IMR-90 (cell line): ENCODE results near the gene VAT1L. TPM values are rescaled to one million over a fixed set of nuclear protein-coding genes. Genes with fewer than 3 reads are reported as not detected.

Experiments
- ATAC-seq: fragments of 200-7000 bp; cut with Tn5 transposase; 2 replicates; pipeline ENCODE4 v1.9.1; 2020; ENCODE audit warnings: low read depth, mild to moderate bottlenecking, moderate library complexity
- BruUV-seq: library from RNA; stranded (reverse); fragments of 400-500 nt; replicated peaks from 2 replicates; lab custom pipeline; 2021; lab: Mats Ljungman, UMichigan
- CTCF ChIA-PET: fragments of 300-600 bp; formaldehyde crosslinking; extraction: SDS; loops from one replicate; lab custom pipeline; 2021; ENCODE audit warnings: antibody characterized with exemption; lab: Yijun Ruan, JAX
- POLR2A ChIA-PET: fragments of 300-600 bp; sonication (Branson Sonifier 250); formaldehyde crosslinking; loops from one replicate; lab custom pipeline; 2022; ENCODE audit warnings: antibody characterized with exemption; ENCODE audit not compliant: unreplicated experiment; lab: Charles Lee
- DNase-seq: peaks from one replicate; pipeline ENCODE4 v3.0.0; 2013
- H2AFZ ChIP-seq: replicated peaks from 2 replicates; pipeline ENCODE3; 2013; ENCODE audit warnings: low read length, mild to moderate bottlenecking; ENCODE audit not compliant: poor library complexity
- H2AK5ac ChIP-seq: 2 replicates; pipeline ENCODE4 v1.6.1; 2013; ENCODE audit warnings: low read depth, low read length, inconsistent platforms
- H2AK9ac ChIP-seq: replicated peaks from 2 replicates; pipeline ENCODE3; 2013; ENCODE audit warnings: mild to moderate bottlenecking, low read depth, low read length, moderate library complexity; ENCODE audit not compliant: poor library complexity
- H2BK120ac ChIP-seq: 2 replicates; pipeline ENCODE4 v1.6.1; 2013; ENCODE audit warnings: low read depth, low read length, inconsistent platforms
- H2BK15ac ChIP-seq: 3 replicates; pipeline ENCODE4 v1.6.1; 2013; ENCODE audit warnings: low read depth, low read length, inconsistent platforms
- H2BK20ac ChIP-seq: 2 replicates; pipeline ENCODE4 v1.6.1; 2013; ENCODE audit warnings: low read depth, mild to moderate bottlenecking, inconsistent platforms, low read length, moderate library complexity
- H2BK5ac ChIP-seq: 2 replicates; pipeline ENCODE4 v1.6.1; 2013; ENCODE audit warnings: mild to moderate bottlenecking, low read depth, low read length, inconsistent platforms; ENCODE audit not compliant: poor library complexity, severe bottlenecking
- H3K14ac ChIP-seq: replicated peaks from 2 replicates; pipeline ENCODE4 v1.6.1; 2013; ENCODE audit warnings: low read depth, low read length, inconsistent platforms
- H3K18ac ChIP-seq: 2 replicates; pipeline ENCODE4 v1.6.1; 2013; ENCODE audit warnings: low read depth, low read length, control low read depth
- H3K23ac ChIP-seq: 2 replicates; pipeline ENCODE4 v1.6.1; 2013; ENCODE audit warnings: low read depth, low read length, inconsistent platforms
- H3K27ac ChIP-seq: 2 replicates; pipeline ENCODE4 v1.5.1; 2013; ENCODE audit warnings: mild to moderate bottlenecking, control low read depth, low read length; ENCODE audit not compliant: insufficient read depth
- H3K27me3 ChIP-seq: 2 replicates; pipeline ENCODE4 v1.6.1; 2013; ENCODE audit warnings: low read length; ENCODE audit not compliant: control insufficient read depth, insufficient read depth
- H3K36me3 ChIP-seq: 2 replicates; pipeline ENCODE4 v1.6.1; 2013; ENCODE audit warnings: low read length, mixed read lengths; ENCODE audit not compliant: control insufficient read depth, insufficient read depth
- H3K4ac ChIP-seq: 2 replicates; pipeline ENCODE4 v1.6.1; 2013; ENCODE audit warnings: low read depth, low read length, inconsistent platforms
- H3K4me1 ChIP-seq: 2 replicates; pipeline ENCODE4 v1.6.1; 2013; ENCODE audit warnings: low read length, mixed read lengths; ENCODE audit not compliant: control insufficient read depth, insufficient read depth
- H3K4me2 ChIP-seq: 2 replicates; pipeline ENCODE4 v1.6.1; 2013; ENCODE audit warnings: low read depth, mild to moderate bottlenecking, control low read depth, low read length, moderate library complexity
- H3K4me3 ChIP-seq: 2 replicates; pipeline ENCODE4 v1.5.1; 2013; ENCODE audit warnings: low read depth, mild to moderate bottlenecking, control low read depth, low read length, moderate library complexity; ENCODE audit not compliant: insufficient read depth
- H3K56ac ChIP-seq: 2 replicates; pipeline ENCODE4 v1.6.1; 2013; ENCODE audit warnings: low read length, inconsistent platforms; ENCODE audit not compliant: insufficient read depth; ENCODE audit errors: extremely low read depth
- H3K79me1 ChIP-seq, 2 experiments: 2 replicates each; pipeline ENCODE4 v1.6.1; 2013; ENCODE audit warnings: low read length in 2 of 2, inconsistent platforms in 1 of 2, low read depth in 1 of 2
- H3K9ac ChIP-seq: 2 replicates; pipeline ENCODE4 v1.6.1; 2013; ENCODE audit warnings: low read depth, low read length, control low read depth
- H3K9me1 ChIP-seq: 2 replicates; pipeline ENCODE4 v1.6.1; 2013; ENCODE audit warnings: low read length, inconsistent platforms; ENCODE audit not compliant: insufficient read depth
- H3K9me3 ChIP-seq: 2 replicates; pipeline ENCODE4 v1.6.1; 2013; ENCODE audit warnings: low read length; ENCODE audit not compliant: control insufficient read depth, insufficient read depth
- H4K20me1 ChIP-seq: 2 replicates; pipeline ENCODE4 v1.6.1; 2013; ENCODE audit warnings: low read length, inconsistent platforms; ENCODE audit not compliant: insufficient read depth
- H4K5ac ChIP-seq: 2 replicates; pipeline ENCODE4 v1.6.1; 2013; ENCODE audit warnings: mild to moderate bottlenecking, low read depth, low read length, control low read depth
- H4K8ac ChIP-seq, 2 experiments: 2 replicates each; pipeline ENCODE4 v1.6.1; 2013; ENCODE audit warnings: low read depth in 2 of 2, low read length in 2 of 2, control low read depth in 1 of 2, inconsistent platforms in 1 of 2
- H4K91ac ChIP-seq: 2 replicates; pipeline ENCODE4 v1.6.1; 2013; ENCODE audit warnings: low read depth, low read length, inconsistent platforms; ENCODE audit not compliant: insufficient read depth
- BHLHE40 ChIP-seq: fragments of 150-350 bp; IDR thresholded peaks from 2 replicates; pipeline ENCODE4 v1.6.1; 2016; ENCODE audit warnings: mild to moderate bottlenecking, low read depth, low read length
- CEBPB ChIP-seq: IDR thresholded peaks from 2 replicates; pipeline ENCODE4 v1.6.1; 2012; ENCODE audit warnings: low read depth, low read length, improper control_type of control experiment
- MAFK ChIP-seq: IDR thresholded peaks from 2 replicates; pipeline ENCODE4 v1.6.1; 2012; ENCODE audit warnings: low read depth, low read length, improper control_type of control experiment
- MXI1 ChIP-seq: IDR thresholded peaks from 2 replicates; pipeline ENCODE4 v1.6.1; 2012; ENCODE audit warnings: low read depth, mild to moderate bottlenecking, low read length, moderate library complexity, borderline replicate concordance
- RAD21 ChIP-seq: IDR thresholded peaks from 2 replicates; pipeline ENCODE4 v1.6.1; 2012; ENCODE audit warnings: low read length, improper control_type of control experiment
- RCOR1 ChIP-seq: IDR thresholded peaks from 2 replicates; pipeline ENCODE4 v1.6.1; 2012; ENCODE audit warnings: mild to moderate bottlenecking, low read length, improper control_type of control experiment; ENCODE audit not compliant: insufficient replicate concordance
- RFX5 ChIP-seq: IDR thresholded peaks from 2 replicates; pipeline ENCODE4 v1.8.0; 2012; ENCODE audit warnings: low read depth, mild to moderate bottlenecking, low read length, moderate library complexity
- USF2 ChIP-seq: fragments of 150-350 bp; IDR thresholded peaks from 2 replicates; pipeline ENCODE4 v1.6.1; 2017; ENCODE audit warnings: mild to moderate bottlenecking, antibody characterized with exemption, low read length, low read depth
- whole genome bisulfite sequencing, 2 experiments: methylation state at CpG; one replicate each; pipeline versions ENCODE4 v1.1.5 to v1.1.7; 2013; ENCODE audit warnings: missing lambda C conversion rate in 2 of 2; ENCODE audit not compliant: insufficient read length in 1 of 2; ENCODE audit errors: extremely low coverage in 2 of 2; 5-methylcytosine and 5-hydroxymethylcytosine counted together
- dilution Hi-C: fragments of 300-500 bp; cut with HindIII; formaldehyde crosslinking; loops from one replicate; pipeline ENCODE4 v1.14.3; 2018; ENCODE audit warnings: low sequenced_read_pairs; ENCODE audit not compliant: unreplicated experiment
- in situ Hi-C: fragments of 300-500 bp; cut with MboI; formaldehyde crosslinking; loops from 3 replicates; pipeline ENCODE4 v1.14.3; 2019; ENCODE audit warnings: low sequenced_read_pairs, inconsistent platforms, mixed read lengths
- intact Hi-C: fragments of 100-400 bp; cut with micrococcal nuclease; formaldehyde crosslinking; loops from 2 replicates; pipeline ENCODE4 v1.10.0; 2022
- polyA plus RNA-seq, 3 experiments: library from polyadenylated mRNA; depleted of rRNA; stranded (reverse); fragments of >200 nt; gene quantifications; 2 replicates each; pipeline ENCODE4 v1.2.3, GENCODE V29; 2012; ENCODE audit warnings: low replicate concordance in 1 of 3
- total RNA-seq: library from RNA; depleted of rRNA; stranded (reverse); fragments of >200 nt; gene quantifications from 2 replicates; pipeline ENCODE4 v1.2.3, GENCODE V29; 2012
- TF ChIP-seq, protein P1 (sequence below): conservative IDR thresholded peaks from 2 replicates; pipeline ENCODE4 v1.5.1; 2012; ENCODE audit warnings: mild to moderate bottlenecking, low read depth, low read length, improper control_type of control experiment

The VAT1L gene
- total and polyA plus RNA-seq, 2 of the 4 experiments (the other 2 are of a cell fraction) = 15.4 to 18.5 TPM

DNA sequence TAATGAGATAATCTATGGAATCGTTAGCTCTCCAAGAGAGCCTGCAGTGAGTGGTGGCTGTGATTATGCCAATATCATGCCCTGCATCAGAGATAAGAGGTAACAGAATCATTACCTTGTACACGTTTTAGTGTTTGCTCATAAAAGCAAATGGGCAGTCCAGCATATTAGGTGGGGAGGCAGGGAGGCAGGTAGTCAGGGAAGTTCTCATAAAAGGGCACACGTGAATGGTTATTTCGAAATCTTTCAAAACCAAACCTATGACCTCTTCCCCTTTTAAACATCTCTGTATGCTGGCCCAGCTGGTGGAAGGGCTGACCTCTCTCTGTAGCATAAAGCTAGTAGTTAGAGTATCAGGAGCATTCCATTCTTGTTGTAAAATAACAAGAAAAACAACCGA is 51.7 kb downstream of the VAT1L start:
- BruUV-seq = no TSS peak
- H3K9ac ChIP-seq = no peak overlapping the region
- dilution Hi-C loops (no loop called here), intact Hi-C loops (loop anchor here (2.0 kb wide), 1 partner anchor 51 kb away; the partner anchor contains the start of gene VAT1L), in situ Hi-C loops (no loop called here)
- H4K5ac ChIP-seq = peak overlapping the region; percentile 85
- H3K4ac ChIP-seq = peak overlapping the region; percentile 66
- peak overlapping the region; percentile 72 for H2BK20ac ChIP-seq
- peak overlapping the region; percentile 42; the same call in 1 of the 2 replicates for H3K27ac ChIP-seq
- DNase-seq (no peak), ATAC-seq (peak; percentile 9; the same call in 1 of the 2 replicates)
- H4K8ac ChIP-seq = peak overlapping the region in 1 of 2 experiments; percentile 36; a peak in 1 of 4 replicates
- peak overlapping the region; percentile 43 for H2BK5ac ChIP-seq
- H2AK5ac ChIP-seq = peak overlapping the region; percentile 56; the same call in 1 of the 2 replicates
- POLR2A ChIA-PET = no interaction called here
- H3K4me1 ChIP-seq = peaks cover 20% of the 10 kb centered on the region
- peak overlapping the region; percentile 54; the same call in 1 of the 2 replicates for H4K91ac ChIP-seq
- peaks cover 9% of the 10 kb centered on the region for H3K9me1 ChIP-seq
- peaks cover 0 to 12% of the 10 kb centered on the region in 2 experiments; a peak in 2 of 4 replicates for H3K79me1 ChIP-seq
- peak overlapping the region; percentile 15; the same call in 1 of the 2 replicates for H3K4me2 ChIP-seq
- H2BK120ac ChIP-seq = peak overlapping the region; percentile 75
- TF ChIP-seq MAFK (no peak), RAD21 (no peak), CEBPB (no peak), MXI1 (no peak), RFX5 (no peak), BHLHE40 (no peak), RCOR1 (no peak), USF2 (no peak)
- TF ChIP-seq, protein P1, sequence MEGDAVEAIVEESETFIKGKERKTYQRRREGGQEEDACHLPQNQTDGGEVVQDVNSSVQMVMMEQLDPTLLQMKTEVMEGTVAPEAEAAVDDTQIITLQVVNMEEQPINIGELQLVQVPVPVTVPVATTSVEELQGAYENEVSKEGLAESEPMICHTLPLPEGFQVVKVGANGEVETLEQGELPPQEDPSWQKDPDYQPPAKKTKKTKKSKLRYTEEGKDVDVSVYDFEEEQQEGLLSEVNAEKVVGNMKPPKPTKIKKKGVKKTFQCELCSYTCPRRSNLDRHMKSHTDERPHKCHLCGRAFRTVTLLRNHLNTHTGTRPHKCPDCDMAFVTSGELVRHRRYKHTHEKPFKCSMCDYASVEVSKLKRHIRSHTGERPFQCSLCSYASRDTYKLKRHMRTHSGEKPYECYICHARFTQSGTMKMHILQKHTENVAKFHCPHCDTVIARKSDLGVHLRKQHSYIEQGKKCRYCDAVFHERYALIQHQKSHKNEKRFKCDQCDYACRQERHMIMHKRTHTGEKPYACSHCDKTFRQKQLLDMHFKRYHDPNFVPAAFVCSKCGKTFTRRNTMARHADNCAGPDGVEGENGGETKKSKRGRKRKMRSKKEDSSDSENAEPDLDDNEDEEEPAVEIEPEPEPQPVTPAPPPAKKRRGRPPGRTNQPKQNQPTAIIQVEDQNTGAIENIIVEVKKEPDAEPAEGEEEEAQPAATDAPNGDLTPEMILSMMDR = no peak
- peak overlapping the region; percentile 46 for H3K14ac ChIP-seq
- no peaks in the 10 kb centered on the region for H3K27me3 ChIP-seq
- no peak overlapping the region for H3K56ac ChIP-seq
- no peak overlapping the region for H3K4me3 ChIP-seq
- no peak overlapping the region for H2AK9ac ChIP-seq
- WGBS, 2 experiments = no CpG with 5 or more reads among the region's 5 CpGs
- H2BK15ac ChIP-seq = peak overlapping the region; percentile 77; the same call in 2 of the 3 replicates
- CTCF ChIA-PET = interaction anchor here (1.0 kb wide), 1 partner anchor 130 kb away, joined by 3 read pairs; no protein-coding TSS in a partner anchor
- no peak overlapping the region for H2AFZ ChIP-seq
- no peaks in the 10 kb centered on the region for H3K36me3 ChIP-seq
- H3K23ac ChIP-seq = peak overlapping the region; percentile 10; the same call in 1 of the 2 replicates
- H3K18ac ChIP-seq = peak overlapping the region; percentile 69
- H4K20me1 ChIP-seq = no peaks in the 10 kb centered on the region
- no peaks in the 10 kb centered on the region for H3K9me3 ChIP-seq
